ENCODE data around the gene SEH1L.
"Not testable (repeated sequence)": the region's sequence is repeated elsewhere in the genome, so short reads cannot be mapped to it uniquely, and the experiment has no call there.

SEH1L gene

DNA sequence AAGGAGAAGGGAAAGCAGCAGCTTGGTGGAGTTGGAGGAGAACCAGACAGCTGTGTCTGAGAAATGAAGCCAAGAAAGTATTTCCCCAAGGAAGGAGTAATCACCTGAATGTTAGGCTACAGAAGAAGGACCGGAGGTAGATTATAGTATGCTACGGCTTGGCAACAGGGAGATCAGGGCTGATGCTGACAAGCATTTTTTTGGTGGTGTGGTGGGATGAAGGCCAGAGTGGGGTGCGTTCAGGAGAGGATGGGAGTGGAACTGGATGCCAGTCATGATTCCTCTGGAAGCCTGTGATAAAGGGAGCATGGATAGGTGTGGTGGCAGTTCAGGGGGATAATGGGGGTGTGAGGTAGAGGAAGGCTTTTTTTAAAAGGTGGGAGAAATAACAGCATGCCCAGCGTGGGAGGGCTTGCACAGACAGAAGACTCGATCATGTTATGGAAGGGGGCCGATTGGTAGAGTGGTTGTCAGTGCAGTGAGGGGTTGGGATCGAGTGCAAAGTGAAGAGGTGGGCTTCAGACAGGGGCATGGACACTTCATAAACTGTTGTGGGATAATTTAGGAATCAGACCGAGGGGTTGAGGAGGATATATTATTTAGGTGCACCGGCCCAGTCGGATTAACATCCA lies 49.0 kb downstream of the SEH1L start:
- no peak for DNase-seq

DNA sequence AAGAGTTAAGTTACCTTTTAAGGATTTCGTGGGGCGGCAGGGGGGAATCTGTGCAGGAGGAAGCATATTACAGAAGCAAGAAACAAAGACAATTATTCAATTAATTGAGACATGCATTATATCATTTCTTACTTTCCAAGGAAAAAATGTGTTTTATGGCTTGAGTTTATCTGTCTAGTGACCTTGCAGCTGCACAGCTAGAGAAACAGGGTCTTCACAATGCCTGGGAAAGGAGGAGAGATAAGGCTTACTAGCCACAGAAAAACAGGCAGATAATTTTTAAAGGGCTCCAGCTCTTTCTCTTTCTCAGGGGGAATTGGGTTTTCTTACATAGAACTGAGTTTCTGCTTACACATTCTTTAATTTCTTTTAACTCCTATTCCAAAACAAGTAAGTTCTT lies 49.5 kb downstream of the SEH1L start:
- DNase-seq, result not testable (repeated sequence)

DNA sequence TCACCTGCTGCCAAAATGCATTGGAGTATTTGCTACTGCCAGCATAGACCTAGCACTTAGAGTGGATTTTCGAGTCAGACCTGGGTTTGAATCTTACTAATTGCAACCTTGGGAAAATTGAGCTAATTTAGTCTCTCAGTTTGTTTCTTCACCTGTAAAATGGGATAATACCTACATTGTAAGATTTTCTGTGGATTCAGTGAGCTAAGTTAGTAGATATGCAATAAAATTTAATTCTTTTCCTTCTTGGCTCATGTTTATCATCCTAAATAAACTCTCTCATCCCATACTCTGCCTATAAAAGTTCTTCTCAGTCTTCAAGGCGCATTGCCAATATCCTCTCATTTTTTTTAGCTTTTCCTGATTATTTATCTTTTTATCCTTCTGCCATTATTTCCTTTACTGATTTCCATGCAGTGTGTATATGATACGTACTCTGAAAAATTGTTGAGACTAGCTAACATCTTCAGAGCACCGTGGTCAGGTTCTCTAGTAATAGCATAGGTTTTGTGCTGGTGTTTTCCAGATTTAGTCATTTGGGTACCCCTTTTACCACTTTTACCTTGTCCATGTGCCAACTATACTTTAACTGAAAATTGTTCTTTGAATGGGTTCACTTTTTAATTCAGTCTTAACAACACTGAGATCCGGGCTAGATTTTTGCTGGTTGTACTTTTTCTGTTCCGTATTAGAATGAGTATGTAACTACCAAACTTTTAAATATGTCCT lies 50.7 kb downstream of the SEH1L start:
- no peak for DNase-seq

DNA sequence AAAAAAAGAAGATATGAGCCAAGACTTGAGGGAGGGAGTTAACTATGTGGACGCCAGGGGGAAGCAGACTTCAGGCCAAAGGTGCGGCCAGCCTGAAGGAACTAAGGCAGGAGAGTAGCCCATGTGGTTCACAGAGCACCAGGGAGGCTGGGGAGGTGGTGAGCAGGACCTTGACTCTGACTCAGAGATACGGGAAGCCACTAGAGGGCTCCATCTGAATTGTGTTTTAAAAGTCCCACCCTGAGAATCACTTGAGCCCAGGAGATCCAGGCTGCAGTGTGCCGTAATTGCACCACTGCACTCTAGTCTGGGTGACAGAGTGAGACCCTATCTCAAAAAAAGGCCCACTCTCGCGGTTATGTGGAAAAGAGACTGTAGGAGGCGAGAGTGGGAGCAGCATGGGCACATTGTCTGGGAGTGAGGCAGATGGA lies 55.7 kb downstream of the SEH1L start:
- DNase-seq, result no peak

DNA sequence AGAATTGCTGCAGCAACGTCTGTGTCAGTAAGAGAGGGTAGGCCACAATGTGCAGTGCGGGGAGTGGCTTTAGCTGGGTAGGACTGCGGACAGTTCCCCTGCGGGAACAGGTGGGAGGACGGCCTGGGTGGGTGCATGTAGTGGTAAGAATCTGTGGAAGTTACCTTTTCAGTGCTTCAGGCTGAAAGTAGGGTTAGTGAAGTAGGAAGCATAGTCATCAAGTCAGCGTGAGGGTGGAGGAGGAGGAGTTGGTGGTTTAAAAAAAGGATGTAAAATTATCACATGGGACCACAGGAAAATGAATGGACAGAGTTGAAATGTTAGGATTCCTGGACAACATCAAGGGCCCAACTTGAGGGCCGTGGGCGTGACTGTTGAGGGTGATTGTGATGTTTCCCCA lies 56.6 kb downstream of the SEH1L start:
- DNase-seq, result no peak

DNA sequence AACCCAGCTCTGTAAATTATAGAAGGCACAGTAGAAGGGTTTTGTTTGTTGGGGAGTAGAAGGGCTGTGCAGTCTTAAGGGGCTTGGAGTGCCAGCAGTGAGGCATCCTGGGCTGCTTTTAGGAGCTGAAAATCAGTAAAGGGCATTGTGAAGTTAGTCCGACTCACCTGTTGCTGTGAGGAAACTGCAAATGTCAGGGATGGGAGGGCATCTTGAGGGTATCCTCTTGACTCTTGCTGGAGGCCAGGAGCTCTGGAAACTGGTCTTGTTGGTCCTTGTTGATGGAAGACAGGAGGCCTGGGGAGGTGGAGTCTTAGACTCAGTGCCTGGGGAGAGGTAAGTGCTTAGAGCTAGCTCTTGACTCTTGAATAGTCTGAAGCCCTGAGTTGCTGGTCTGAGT lies 57.5 kb downstream of the SEH1L start:
- DNase-seq, result no peak

DNA sequence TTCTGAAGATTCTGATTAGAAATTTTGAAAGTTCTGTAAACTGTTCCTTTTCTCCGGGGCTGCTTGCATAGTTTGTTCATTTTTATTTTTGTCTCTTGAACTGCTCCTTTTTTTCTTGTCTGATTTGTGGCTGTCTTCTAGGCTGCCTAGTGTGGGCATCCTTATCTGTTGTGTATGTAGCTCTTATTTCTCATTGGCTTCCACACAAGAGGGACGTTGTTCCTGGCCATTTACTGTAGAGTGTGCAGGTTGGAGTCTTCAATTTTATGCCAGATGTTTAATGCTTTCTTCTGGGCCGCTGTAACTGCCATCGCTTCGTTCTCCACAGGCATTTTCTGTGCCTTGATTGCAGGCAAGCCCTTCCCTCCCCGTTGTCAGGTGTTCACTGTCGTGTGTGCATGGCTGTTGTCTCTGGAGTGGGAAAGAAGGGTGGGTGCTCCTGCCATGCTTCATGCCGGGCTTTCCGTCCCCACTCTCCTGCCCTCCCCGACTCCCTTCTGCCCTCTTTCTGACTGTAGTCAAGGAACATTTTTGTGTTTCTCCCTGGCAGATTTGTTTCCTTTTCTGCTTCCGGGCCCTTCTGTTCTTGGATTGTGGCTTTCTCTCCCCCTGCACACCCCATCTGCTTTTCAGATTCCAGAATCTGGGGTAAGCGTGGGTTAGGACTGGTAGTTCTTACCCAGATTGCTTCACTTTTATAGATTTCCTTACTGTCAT lies 58.9 kb downstream of the SEH1L start:
- DNase-seq, result no peak

DNA sequence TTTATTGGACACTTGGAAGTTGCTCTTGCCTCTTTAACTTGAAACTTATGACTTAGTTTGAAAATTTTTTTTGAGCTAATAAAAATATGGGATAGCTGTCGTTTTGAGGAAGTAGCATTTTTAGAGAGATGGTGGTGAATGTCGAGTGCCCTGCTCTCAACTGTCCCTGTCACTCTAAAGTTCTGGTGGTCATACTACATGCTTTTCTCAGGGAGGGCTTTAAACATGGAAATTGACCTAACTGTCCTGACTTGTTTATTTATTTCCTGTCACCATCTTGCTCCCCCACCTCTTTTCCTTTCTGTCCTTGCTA lies 59.4 kb downstream of the SEH1L start:
- no peak for DNase-seq

DNA sequence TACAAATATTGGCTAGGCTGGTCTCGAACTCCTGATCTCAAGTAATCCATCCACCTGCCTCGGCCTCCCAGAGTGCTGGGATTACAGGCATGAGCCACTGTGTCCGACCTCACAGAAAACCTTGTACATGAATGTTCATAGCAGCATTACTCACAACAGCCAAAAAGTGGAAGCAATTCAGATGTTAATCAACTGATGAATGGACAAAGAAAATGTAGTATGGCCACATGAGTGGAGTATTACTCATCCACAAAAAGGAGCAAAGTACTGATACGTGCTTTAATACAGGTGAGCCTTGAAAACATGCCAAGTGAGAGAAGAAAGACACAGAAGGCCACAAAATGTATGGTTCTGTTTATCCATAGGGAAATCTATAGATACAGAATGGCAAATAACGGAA lies 63.9 kb downstream of the SEH1L start:
- DNase-seq, result no peak

DNA sequence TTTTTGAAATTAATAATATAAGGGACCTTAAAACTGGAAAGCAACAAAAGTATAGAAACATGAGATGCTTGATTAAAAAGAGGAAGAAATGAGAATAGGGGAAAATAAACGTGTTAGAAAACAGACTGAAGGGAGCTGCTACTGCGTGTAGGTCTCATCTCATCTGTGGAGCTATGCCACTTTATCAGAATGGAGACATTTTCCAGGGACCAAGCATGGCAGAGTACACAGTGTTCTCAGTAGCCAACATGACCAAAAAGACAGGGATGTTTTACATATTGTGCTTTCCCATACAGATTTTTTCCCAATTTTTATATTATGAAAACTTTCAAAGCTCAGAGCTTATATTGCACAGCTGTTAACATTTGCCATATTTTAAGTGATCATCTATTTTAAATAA lies 66.4 kb downstream of the SEH1L start:
- DNase-seq, result no peak

DNA sequence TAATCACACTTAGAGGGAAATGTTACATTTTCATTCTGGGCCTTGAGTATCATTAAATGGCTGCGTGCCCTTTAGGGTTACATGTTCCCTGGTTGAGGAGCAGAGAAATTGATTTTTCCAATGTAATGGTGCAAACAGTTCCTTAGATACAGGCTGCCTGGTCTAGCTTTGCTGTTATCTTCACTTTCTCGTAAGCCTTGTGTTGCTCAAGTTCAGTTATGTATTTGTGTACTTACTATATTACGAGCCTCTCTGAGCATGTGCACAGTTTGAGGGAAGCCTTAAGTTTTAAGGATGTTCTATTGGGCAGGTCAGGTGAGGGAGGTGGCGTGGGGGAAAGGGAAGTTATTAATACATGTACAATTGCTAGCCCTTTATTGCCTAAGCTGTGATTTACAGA lies 67.0 kb downstream of the SEH1L start:
- no peak for DNase-seq

DNA sequence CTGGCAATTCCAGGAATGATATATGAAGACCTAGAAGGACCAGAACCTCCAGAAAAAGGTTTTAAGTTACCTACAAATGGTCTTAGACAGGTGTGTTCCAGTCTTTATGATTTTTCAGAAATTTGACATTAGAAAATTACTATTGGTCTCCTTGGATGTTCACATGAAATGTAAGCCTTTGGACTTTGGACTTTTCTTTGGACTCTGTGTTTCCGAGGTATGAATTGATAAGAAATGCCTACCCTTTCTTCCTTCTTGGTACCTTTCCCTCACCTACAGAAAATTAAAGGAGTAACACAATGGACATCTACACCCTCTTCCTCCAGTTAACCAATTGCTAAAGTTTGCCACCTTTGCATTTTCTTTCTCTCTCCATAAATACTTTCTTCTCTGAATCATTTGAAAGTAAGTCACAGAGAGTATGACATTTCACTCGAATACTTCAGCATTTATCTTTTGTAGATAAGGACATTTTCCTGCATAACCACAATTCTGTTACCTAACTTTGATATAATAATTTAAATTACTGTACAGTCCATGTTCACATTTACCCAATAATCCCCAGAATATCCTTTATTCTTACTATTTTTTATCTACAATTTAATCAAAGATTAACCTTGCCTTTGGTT lies 69.5 kb downstream of the SEH1L start:
- no peak for DNase-seq

DNA sequence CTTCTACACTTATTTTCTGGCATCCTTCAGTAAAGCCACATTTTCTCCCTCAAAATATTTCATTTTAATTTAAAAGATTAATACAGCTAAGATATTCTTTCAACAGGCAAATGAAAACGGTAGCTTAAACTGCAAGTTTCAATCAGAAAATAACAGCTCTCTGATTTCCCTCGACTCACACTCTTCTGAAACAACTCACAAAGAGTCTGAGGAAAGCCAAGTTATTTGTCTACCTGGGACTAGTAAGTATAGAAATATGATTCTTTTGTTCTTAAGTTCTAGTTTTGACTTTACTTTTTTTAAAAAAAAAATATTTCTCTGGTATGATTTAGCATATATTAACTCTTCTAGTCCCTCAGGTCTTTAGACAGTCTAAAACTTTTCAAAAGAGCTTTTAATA lies 70.6 kb downstream of the SEH1L start:
- no peak for DNase-seq

DNA sequence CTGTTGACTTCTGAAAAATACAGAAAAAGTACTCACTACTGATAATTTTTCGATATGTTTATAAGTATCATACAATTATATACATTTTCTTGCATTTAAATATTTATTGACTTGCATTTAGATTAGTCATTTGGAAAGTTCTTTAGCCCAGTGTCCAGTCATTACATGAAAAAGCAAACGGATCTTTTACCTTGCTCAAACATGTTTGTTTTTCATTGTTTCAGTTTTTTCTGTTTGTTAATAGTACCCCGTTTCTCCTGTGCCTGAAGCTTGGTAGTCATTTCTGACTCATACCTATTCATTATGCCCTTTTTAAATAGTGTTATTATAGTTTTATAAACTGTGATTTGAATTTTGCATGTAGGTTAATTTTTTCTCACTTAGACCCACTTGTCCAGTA lies 71.5 kb downstream of the SEH1L start:
- no peak for DNase-seq

DNA sequence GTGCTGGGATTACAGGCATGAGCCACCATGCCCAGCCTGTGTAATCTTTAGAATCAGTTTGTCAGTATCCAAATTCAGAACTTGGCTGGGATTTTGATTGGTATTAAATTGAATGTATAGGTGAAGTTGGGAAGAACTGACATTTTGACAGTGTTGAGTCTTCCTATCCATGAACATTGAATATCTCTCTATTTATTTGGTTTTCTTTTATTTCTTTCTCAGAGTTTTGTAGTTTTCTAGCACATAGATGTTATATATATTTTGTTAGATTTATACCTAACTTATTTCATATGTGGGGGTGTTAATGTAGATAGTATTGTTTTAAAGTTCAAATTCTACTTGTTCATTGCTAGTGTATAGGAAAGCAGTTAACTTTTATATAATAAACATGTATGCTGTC lies 74.8 kb downstream of the SEH1L start:
- DNase-seq, result no peak

DNA sequence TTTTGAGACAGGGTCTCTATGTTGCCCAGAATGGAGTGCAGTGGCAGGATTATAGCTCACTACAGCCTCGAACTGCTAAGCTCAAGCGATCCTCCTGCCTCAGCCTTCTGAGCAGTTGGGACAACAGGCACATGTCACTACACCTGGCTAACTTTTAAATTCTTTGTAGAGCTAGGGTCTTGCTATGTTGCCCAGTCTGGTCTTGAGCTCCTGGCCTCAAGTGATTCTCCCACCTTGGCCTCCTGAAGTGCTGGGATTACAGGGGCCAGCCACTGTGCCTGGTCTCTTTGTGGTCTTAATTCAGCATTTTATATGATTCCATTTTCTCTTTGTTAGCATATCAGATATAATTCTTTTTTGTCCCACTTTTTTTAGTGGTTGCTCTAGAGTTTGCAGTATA lies 77.4 kb downstream of the SEH1L start:
- DNase-seq, result no peak

DNA sequence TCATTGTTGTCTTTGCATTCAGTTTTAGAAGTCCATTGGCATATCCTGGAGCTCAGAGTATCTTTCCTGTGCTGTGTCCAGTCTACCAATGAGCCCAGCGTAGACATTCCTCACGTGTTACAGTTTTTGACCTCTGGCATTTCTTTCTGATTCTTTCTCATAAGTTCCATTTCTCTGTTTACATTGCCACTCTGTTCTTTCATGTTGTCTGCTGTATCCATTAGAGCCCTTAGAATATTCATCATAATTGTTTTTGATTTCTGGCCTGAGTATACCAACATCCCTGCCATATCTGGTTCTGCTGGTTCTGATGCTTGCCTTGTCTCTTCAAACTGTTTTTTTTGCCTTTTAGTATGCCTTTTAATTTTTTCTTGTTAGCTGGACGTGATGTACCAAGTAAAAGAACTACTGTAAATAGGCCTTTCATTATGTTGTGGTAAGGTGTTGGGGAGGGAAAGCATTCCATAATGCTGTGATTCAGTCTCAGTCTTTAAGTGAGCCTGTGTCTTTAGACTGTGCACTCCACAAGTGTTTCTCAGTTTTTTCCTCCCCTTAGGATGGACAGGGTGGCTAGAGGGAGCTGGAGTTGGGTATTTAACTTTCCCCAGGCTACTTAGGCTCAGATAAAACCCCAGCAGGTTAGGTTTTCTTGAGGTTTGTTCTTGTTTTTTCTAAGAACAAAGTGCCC lies 78.9 kb downstream of the SEH1L start:
- no peak for DNase-seq

DNA sequence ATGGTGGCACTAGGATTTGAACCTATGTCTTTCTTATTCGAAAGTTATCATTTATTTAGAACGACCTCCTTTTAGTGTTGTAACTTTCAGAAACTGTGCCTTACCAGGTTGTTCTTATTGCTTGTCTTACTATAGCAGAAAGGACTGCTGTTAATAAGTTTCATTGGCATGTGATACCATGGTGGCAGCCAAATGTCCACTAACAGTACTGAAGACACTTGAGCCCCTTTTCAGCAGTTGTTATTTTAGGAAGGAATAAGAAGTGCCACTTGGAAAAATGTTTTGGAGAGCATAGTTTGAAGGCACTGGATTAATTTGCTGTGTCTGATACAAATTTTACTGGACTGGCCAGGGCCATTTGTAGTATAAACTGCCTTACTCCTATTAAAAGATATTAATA lies 81.1 kb downstream of the SEH1L start:
- DNase-seq, result no peak

DNA sequence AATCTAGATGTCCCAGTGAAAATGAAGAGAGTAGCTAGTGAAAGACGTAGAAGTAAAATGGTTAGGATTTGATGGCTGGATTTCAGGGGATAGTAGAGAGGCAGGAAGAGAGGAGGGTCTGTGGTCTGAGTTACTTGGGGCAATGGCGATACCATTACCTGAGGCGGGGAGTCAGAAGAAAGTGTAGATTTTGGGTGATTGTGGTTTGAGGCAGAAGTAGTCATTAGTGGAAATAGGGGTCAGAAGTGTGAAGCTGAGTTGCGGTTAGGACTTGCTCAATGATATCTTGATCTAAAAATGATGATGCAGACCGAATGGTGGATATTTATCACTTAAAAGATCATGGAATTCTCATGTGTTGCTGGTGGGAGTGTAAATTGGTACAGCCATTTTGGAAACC lies 84.4 kb downstream of the SEH1L start:
- DNase-seq, result no peak

DNA sequence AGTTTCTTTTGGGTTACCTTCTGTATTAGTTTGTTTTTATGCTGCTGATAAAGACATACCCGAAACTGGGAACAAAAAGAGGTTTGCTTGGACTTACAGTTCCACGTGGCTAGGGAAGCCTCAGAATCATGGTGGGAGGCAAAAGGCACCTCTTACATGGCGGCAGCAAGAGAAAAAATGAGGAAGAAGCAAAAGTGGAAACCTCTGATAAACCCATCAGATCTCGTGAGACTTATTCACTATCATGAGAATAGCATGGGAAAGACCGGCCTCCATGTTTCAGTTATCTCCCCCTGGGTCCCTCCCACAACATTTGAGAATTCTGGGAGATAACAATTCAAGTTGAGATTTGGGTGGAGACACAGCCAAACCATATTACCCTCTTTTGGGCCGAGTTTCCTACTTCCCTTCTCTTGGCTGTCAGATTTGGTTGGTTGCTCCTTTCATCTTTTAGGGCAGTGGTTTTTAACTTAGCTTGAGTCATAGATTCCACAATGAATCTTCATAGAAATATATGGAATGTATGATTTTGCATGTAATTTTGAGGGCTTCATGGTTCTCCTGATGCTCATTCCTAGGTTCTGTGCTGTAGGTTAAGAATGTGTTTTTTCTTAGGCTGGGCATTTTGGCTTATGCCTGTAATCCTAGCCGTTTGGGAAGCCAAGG lies 87.6 kb downstream of the SEH1L start:
- DNase-seq, result no peak

DNA sequence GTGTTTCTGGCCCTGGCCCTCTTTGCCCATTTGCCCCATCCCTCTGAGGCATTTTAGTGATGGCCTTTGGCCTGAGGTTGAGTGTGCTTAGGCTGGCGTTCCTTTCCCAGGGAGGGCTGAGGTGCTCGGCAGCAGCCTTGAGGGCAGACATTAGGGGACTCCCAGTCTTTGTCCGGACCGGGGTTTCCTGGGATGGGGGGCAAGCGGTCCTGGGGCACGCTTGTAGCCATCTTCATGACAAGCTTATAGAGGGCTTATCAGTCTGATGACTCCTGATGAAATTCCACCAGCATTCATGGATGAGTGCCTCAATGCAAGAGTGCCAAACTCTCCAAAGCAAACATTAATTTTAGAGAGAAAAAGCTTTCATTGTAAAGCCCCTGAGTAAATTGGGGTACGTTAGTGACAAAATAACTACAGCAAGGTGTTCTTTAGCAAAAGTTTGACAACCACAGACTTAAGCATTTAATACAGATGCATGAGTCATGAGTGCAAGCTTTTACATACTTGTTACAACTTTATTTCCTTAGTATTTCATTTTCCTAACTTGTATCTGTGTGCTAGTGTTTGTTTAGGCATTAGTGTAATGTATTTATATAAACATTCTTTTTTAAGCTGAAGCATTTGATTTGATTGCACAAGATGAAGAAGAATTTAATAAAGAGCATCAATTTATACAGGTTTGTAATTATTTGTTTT lies 89.0 kb downstream of the SEH1L start:
- DNase-seq, result no peak

Data from activated CD4-positive, CD25-positive, alpha-beta regulatory T cell treated with anti-CD3 and anti-CD28 coated beads, Interleukin-2, amount 50 U/mL, for 72 hours (primary cell).